Fibroblast of skin of left quadriceps (primary cell): Measurements from ENCODE around the gene MYO15A.
A peak's percentile ranks its signal among the peaks of the same experiment; 100 is the strongest.

ENCODE experiments used
- DNase-seq, 2 experiments: peaks; one replicate each; pipeline ENCODE4 v3.0.0-alpha.2; 2013; ENCODE audit warnings: low read depth in 2 of 2

Gene MYO15A

GRCh38 chr17:18136357-18136756, 27.8 kb downstream of the MYO15A start:
- no peak for DNase-seq

GRCh38 chr17:18138065-18138749, 29.7 kb downstream of the MYO15A start:
- no peak for DNase-seq

- DNase-seq: no peak
Observed at GRCh38 chr17:18139092-18139491, 30.5 kb downstream of the MYO15A start.

GRCh38 chr17:18139498-18139897, 30.9 kb downstream of the MYO15A start:
- no peak for DNase-seq

- DNase-seq: no peak
Observed at GRCh38 chr17:18139949-18140348, 31.4 kb downstream of the MYO15A start.

- no peak for DNase-seq
Observed at GRCh38 chr17:18140648-18141047, 32.1 kb downstream of the MYO15A start.

GRCh38 chr17:18141210-18141803, 32.8 kb downstream of the MYO15A start:
- DNase-seq: peak; percentile 24 to 25

- no peak for DNase-seq
Observed at GRCh38 chr17:18142417-18142816, 33.9 kb downstream of the MYO15A start.

- DNase-seq: no peak
Observed at GRCh38 chr17:18143044-18143936, 34.7 kb downstream of the MYO15A start.

GRCh38 chr17:18144261-18144660, 35.7 kb downstream of the MYO15A start:
- no peak for DNase-seq

GRCh38 chr17:18144855-18145254, 36.3 kb downstream of the MYO15A start:
- DNase-seq: no peak

GRCh38 chr17:18145811-18146210, 37.3 kb downstream of the MYO15A start:
- no peak for DNase-seq

- DNase-seq: no peak
Observed at GRCh38 chr17:18146259-18146658, 37.7 kb downstream of the MYO15A start.

- no peak for DNase-seq
Observed at GRCh38 chr17:18146980-18147379, 38.4 kb downstream of the MYO15A start.

- no peak for DNase-seq
Observed at GRCh38 chr17:18148586-18148985, 40.0 kb downstream of the MYO15A start.

GRCh38 chr17:18151290-18151689, 42.7 kb downstream of the MYO15A start:
- no peak for DNase-seq

GRCh38 chr17:18155179-18155578, 46.6 kb downstream of the MYO15A start:
- DNase-seq: no peak

- no peak for DNase-seq
Observed at GRCh38 chr17:18156171-18156975, 47.8 kb downstream of the MYO15A start.

GRCh38 chr17:18156976-18157280, 48.4 kb downstream of the MYO15A start:
- DNase-seq: no peak

GRCh38 chr17:18157354-18157985, 48.9 kb downstream of the MYO15A start:
- no peak for DNase-seq

GRCh38 chr17:18158022-18158600, 49.6 kb downstream of the MYO15A start:
- peak; percentile 37 to 39 for DNase-seq
